ENCODE measurements around the gene PKHD1. TPM values are rescaled to one million over a fixed set of nuclear protein-coding genes. Genes with fewer than 3 reads are reported as not detected.
"Not testable (repeated sequence)": the region's sequence is repeated elsewhere in the genome, so short reads cannot be mapped to it uniquely, and the experiment has no call there.

The PKHD1 gene
- total RNA-seq, 2 experiments from 2014 or later: not detected

DNA sequence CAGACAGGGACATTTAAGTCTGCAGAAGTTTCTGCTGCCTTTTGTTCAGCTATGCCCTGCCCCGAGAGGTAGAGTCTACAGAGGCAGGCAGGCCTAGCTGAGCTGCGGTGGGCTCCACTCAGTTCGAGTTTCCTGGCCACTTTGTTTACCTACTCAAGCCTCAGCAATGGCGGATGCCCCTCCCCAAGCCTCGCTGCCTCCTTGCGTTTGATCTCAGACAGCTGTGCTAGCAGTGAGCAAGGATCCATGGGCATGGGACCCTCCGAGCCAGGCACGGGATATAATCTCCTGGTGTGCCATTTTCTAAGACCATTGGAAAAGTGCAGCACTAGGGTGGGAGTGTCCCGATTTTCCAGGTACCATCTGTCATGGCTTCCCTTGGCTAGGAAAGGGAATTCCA is 164.9 kb downstream of the PKHD1 start:
- H3K36me3 Mint-ChIP-seq, H3K27ac Mint-ChIP-seq, H3K4me1 Mint-ChIP-seq, H3K4me3 Mint-ChIP-seq, DNase-seq, H3K9me3 Mint-ChIP-seq, H3K27me3 Mint-ChIP-seq: not testable (repeated sequence)

DNA sequence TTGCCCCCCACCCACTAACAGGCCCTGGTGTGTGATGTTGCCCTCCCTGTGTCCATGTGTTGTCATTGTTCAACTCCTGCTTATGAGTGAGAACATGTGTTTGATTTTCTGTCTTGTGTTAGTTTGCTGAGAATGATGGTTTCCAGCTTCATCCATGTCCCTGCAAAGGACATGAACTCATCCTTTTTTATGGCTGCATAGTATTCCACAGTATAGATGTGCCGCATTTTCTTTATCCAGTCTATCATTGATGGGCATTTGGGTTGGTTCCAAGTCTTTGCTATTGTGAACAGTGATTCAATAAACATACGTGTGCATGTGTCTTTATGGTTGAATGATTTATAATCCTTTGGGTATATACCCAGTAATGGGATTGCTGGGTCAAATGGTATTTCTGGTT is 169.1 kb downstream of the PKHD1 start:
- DNase-seq, H3K4me3 Mint-ChIP-seq, H3K27me3 Mint-ChIP-seq, H3K27ac Mint-ChIP-seq, H3K9me3 Mint-ChIP-seq, H3K4me1 Mint-ChIP-seq, H3K36me3 Mint-ChIP-seq: not testable (repeated sequence)

DNA sequence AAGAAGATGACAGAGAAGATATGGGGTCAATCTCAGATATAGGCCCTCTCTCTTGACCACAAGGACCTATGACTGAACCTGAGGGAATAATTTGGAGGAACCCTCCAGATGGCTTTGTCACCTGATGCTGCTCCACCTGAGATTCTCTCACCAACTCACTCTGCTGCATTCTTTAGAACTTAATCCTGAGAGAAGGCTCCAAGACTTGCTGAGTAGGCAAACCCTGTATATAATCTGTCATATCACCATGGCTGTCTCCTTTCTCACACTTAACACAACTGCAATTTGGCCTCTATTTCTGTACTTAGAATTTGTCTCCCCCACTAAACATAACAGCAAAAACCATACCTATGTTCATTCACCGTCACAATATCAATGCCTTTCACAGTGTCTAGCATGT is 172.3 kb downstream of the PKHD1 start:
- no peak for DNase-seq
- peaks cover 7% of the 10 kb centered on the region for H3K27me3 Mint-ChIP-seq
- H3K36me3 Mint-ChIP-seq: no peaks in the 10 kb centered on the region
- peaks cover 5% of the 10 kb centered on the region for H3K9me3 Mint-ChIP-seq
- H3K4me1 Mint-ChIP-seq: no peaks in the 10 kb centered on the region
- no peak overlapping the region for H3K27ac Mint-ChIP-seq
- H3K4me3 Mint-ChIP-seq: no peak overlapping the region

DNA sequence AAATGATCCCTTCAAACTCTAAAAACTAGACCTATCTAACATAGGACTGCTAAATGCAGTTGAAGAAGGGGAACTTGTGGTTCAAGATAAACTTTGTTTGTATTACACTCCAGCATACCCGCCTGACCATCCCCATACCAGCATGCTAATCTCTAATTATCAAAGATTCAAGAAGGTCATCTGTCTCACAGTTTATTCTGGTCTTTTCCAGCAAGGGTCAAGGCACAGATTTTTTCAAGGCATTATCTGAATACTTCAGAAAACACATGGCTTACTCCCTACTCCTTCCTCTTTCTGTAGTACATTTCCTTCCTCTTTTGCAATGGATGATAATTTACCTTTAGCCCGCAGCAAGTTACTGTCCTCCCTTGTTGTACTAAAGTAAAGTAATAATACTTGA is 174.1 kb downstream of the PKHD1 start:
- Mint-ChIP-seq H3K4me1 (no peaks in the 10 kb centered on the region), H3K27ac (no peak overlapping the region), H3K4me3 (no peak overlapping the region), H3K9me3 (no peaks in the 10 kb centered on the region), H3K36me3 (no peaks in the 10 kb centered on the region), H3K27me3 (peaks cover 14% of the 10 kb centered on the region)
- no peak for DNase-seq

DNA sequence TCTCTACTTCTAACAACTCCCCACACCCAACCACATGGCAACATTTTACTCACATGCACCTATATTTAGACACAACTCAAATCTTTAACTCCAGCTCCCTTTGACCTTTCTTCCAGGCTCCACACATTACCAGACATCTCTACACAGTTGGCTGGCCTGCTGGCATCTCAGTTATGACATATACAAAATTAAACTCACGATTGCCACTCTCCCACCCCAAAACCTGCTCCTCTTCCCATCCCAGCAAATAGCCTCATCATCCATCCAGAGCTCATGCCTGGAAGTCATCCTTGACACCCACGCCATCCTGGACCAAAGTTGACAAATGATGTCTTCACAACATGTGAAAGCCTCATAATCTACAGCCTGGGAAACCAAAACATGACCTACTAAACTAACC is 176.6 kb downstream of the PKHD1 start:
- H3K27ac Mint-ChIP-seq: no peak overlapping the region
- H3K27me3 Mint-ChIP-seq: peaks cover 14% of the 10 kb centered on the region
- H3K4me3 Mint-ChIP-seq: no peak overlapping the region
- H3K4me1 Mint-ChIP-seq: no peaks in the 10 kb centered on the region
- H3K36me3 Mint-ChIP-seq: no peaks in the 10 kb centered on the region
- DNase-seq: no peak
- H3K9me3 Mint-ChIP-seq: no peaks in the 10 kb centered on the region

DNA sequence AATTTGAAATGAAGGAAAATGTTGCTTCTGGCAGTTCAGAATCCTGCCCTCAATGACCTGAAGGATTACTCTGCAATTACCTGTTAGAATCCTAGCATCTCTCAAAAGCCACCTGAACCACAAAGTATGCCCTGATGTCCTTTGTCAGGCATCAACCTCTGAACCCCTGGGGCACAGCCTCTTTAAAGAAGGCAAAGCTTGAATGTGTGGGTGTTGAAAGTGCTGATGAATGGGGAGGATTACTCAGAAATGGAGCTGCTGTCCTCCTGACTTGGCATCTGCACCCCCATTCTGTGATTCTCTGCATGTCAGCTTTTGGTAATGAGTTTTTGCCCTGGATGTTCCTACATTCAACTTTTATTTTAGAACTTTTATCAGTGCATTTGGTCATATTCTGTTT is 179.2 kb downstream of the PKHD1 start:
- Mint-ChIP-seq H3K36me3 (no peaks in the 10 kb centered on the region), H3K27ac (no peak overlapping the region), H3K4me3 (no peak overlapping the region), H3K27me3 (peaks cover 9% of the 10 kb centered on the region), H3K9me3 (no peaks in the 10 kb centered on the region), H3K4me1 (no peaks in the 10 kb centered on the region)
- DNase-seq: no peak

DNA sequence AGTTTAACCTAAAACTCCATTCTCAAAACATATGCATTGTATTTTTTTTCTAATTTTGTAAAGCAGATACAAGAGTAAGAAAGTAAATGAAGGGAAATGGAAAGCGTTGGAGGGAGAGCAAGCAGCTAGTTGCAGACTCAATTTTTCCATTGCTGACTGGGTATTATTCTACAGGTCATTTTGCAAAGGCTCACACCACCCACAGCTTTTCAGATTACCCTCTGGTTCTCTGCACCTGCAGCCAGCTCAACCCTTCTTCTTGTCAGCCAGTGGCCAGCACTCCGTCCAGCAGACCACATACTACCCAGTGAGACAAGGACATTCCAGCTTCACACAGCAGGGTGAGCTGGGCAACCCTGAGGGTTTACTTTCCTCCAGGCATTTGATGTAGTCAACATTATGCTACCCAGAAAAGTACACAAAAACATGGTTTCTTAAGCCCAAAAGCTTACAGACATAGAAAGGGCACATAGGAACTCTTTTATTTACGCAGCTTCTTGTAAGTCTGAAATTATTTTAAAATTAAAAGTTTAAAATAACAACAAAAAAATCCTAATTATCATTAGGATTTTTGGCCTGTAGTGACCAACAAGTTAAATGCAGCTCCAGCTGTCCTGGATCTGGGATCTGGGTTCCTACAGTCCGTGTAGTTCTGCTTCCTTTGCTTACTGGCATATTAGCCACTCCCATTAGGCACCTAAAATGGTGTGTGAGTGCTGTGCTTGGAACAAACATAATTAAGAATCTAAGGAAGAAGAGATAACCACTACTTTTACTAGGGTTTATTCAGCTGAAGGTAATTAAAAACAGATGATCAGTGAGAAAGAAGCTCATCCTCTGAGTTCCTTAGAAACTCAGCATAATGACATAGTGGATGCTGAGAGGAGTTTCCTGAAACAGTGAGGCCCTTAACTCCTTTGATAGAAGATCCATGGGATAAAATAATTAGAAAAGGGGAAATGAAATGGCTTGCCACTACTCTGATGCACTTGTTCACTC is 185.3 kb downstream of the PKHD1 start:
- Mint-ChIP-seq H3K27ac (no peak overlapping the region), H3K4me3 (no peak overlapping the region), H3K27me3 (no peaks in the 10 kb centered on the region), H3K9me3 (no peaks in the 10 kb centered on the region), H3K36me3 (no peaks in the 10 kb centered on the region), H3K4me1 (no peaks in the 10 kb centered on the region)
- DNase-seq: no peak

DNA sequence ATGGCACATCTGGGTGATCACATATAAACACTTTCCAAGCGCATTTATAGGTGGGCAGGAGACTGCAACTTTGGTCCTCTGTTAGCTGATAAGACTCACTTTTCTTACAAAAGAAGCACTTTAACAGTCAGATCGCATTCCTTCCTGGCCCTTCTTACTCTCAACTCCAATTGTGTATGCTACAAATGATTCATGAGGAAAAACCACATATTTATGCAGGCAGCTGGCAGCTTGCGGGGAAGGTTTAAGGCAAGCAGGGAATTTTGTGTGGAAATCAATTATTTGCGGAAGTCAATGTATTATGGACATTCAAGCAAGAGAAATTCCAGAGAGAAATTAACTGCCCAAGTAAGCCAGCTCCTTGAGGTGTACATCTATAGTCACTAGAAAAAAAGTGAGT is 194.0 kb downstream of the PKHD1 start:
- Mint-ChIP-seq H3K4me1 (no peaks in the 10 kb centered on the region), H3K36me3 (no peaks in the 10 kb centered on the region), H3K9me3 (no peaks in the 10 kb centered on the region), H3K27ac (no peak overlapping the region), H3K4me3 (no peak overlapping the region), H3K27me3 (no peaks in the 10 kb centered on the region)
- no peak for DNase-seq

DNA sequence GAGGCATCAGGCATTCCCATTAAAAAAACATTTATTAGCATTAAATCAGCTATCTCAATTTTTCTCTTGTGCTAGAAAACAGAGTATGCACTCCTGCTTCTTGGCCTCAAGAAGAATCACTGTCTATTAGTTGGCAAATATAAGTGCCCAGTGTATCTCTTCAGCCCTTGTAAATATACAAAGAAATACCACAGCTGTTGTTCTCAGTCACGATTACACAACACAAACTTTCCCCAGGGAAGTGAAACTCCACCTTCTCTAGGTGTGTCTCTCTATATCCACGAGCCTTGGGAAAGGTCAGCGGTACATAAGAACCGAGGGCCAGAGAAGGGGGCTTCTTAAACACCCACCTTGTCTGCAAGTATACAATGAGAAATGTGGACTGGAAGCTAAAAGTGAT is 194.7 kb downstream of the PKHD1 start:
- no peaks in the 10 kb centered on the region for H3K36me3 Mint-ChIP-seq
- H3K4me3 Mint-ChIP-seq: no peak overlapping the region
- no peaks in the 10 kb centered on the region for H3K4me1 Mint-ChIP-seq

DNA sequence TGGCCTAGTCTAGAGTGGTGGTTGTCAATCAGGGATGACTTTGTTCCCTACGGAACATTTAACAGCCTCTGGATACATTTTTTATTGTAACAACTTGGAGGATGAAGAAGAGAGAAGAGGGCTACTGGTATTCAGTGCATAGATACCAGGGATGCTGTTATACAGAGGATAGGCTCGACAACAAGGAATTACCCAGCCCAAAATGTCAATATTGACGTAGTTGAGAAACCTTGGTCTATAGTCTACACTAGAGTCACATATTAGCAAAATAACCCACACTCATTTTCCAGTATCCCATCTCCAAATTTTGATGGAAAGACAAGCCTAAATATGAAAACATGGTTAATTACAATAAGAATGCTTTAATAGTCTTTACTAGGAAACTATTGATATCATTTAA is 195.1 kb downstream of the PKHD1 start:
- no peak overlapping the region for H3K27ac Mint-ChIP-seq
- DNase-seq: no peak
- no peaks in the 10 kb centered on the region for H3K9me3 Mint-ChIP-seq
- no peak overlapping the region for H3K4me3 Mint-ChIP-seq
- no peaks in the 10 kb centered on the region for H3K36me3 Mint-ChIP-seq
- no peaks in the 10 kb centered on the region for H3K4me1 Mint-ChIP-seq
- H3K27me3 Mint-ChIP-seq: no peaks in the 10 kb centered on the region

More for the DNA sequence above, 194.7 kb downstream of the PKHD1 start:
- no peak overlapping the region for H3K27ac Mint-ChIP-seq
- no peaks in the 10 kb centered on the region for H3K9me3 Mint-ChIP-seq
- no peak for DNase-seq
- no peaks in the 10 kb centered on the region for H3K27me3 Mint-ChIP-seq

DNA sequence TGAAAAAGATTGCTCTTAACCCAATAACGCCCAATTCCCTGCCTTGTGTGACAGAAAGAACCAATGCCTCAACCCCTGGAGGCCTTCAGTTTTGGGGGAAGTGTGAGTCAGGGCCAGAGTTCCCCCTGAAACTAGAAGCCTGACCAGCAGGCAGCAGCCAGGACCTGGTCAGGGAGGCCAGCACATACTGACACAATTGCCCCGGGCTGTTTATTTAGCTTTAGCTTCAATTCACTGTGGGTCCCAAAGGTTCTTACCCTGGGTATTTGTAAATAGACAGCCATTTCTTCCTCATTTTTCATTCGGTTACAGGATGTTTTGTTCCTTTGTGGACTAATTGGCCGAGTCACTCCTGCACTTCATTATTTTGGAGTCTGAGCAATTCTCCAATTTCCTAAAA is 195.6 kb downstream of the PKHD1 start:
- no peaks in the 10 kb centered on the region for H3K9me3 Mint-ChIP-seq
- no peaks in the 10 kb centered on the region for H3K4me1 Mint-ChIP-seq
- no peak overlapping the region for H3K4me3 Mint-ChIP-seq
- no peaks in the 10 kb centered on the region for H3K36me3 Mint-ChIP-seq
- no peak for DNase-seq
- no peak overlapping the region for H3K27ac Mint-ChIP-seq
- H3K27me3 Mint-ChIP-seq: no peaks in the 10 kb centered on the region

DNA sequence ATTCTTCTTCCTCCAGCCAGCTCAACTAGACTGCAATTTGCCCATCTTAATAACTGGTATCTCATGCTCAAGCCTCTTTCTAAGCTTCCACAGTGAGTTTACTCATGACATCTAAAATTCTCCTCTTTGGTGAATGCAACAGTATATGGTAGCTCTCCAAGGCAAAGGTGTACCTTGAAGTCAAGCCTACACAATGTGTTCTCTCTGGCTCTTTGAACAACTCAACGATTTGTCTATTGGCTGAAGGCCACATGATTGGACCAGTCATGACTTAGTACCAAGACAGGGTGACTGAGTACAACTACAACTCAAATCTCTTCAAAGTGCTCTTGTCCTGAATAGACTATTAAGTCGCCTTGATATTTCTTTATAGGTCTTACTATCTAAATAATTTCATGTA is 199.6 kb downstream of the PKHD1 start:
- Mint-ChIP-seq H3K9me3 (no peaks in the 10 kb centered on the region), H3K27ac (no peak overlapping the region), H3K4me1 (no peaks in the 10 kb centered on the region), H3K36me3 (no peaks in the 10 kb centered on the region), H3K4me3 (no peak overlapping the region), H3K27me3 (no peaks in the 10 kb centered on the region)
- DNase-seq: no peak

DNA sequence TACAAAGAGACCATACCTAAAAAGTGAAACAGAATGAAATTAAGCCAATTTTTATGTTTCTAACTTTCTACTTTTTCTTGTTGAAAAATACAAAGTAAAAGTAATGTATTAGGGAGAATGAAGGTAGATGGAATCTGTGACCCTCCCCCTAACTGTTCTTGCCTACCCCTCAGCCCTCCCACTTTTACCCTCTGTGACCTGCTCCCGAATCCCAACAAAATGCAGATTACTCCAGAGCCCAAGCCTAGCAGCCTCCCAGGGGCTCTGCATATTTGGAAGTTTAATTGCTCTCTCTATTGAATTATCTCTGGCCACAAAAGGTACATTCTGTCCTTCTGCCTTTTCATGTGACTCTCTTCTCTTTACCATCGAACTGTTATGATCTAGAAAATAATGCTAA is 201.5 kb downstream of the PKHD1 start:
- H3K4me1 Mint-ChIP-seq: no peaks in the 10 kb centered on the region
- no peaks in the 10 kb centered on the region for H3K36me3 Mint-ChIP-seq
- no peak for DNase-seq
- H3K9me3 Mint-ChIP-seq: no peaks in the 10 kb centered on the region
- H3K27ac Mint-ChIP-seq: no peak overlapping the region
- no peak overlapping the region for H3K4me3 Mint-ChIP-seq
- no peaks in the 10 kb centered on the region for H3K27me3 Mint-ChIP-seq

DNA sequence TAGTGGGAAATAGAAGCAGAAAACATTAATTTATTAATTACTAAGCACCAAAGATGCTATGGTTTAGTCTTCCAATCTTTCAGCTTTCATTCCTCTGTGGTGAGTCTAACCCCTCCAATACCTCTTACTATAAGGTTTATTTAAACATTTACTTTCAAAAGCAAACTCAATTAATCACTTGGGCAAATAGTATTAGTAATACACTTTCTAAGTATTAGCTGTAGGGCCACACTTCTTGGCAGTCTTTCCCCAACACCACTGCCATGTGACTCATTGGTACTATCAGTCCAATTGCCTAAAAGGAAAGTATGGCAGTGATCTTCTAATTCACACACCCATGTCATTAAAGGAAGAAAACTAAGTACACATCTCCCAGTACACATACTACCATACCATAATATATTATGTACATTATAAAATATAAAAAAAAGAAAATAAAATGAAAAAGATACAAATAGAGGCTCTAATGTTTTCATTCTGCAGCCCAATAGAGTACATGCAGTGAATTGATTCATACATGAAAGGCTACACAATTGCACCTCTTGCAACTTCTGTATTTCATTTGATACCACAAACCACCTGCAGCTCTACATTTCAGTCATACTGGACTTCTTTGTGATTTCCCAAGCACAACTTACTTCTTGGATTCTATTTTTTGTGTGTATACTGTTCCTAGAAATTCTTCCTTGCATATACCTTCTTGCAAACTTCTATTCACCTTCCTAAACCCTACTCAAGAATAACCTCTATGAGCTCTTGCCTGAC is 218.6 kb downstream of the PKHD1 start:
- Mint-ChIP-seq H3K27me3 (peaks cover 5% of the 10 kb centered on the region), H3K9me3 (no peaks in the 10 kb centered on the region), H3K4me3 (no peak overlapping the region), H3K27ac (no peak overlapping the region), H3K36me3 (no peaks in the 10 kb centered on the region), H3K4me1 (no peaks in the 10 kb centered on the region)
- no peak for DNase-seq

DNA sequence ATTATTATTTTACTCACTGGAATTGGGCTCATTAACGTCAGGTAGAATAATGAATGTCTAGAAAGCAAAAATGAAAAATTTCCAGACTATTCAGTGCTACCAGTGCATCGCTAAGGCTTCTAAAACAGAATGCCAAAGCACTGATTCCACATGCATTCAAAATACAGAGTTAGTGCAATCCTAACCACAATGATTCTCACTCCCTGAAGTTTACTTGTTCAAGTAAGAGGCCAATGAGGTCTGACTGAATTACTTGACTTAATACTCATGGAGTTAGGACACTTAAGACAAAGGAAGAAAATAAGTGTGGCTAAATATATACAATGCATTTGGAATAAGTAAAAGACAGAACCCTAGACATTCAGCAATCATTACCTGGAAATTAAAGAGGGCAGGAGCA is 220.5 kb downstream of the PKHD1 start:
- Mint-ChIP-seq H3K36me3 (no peaks in the 10 kb centered on the region), H3K9me3 (no peaks in the 10 kb centered on the region), H3K27me3 (peaks cover 5% of the 10 kb centered on the region), H3K4me1 (no peaks in the 10 kb centered on the region), H3K27ac (no peak overlapping the region), H3K4me3 (no peak overlapping the region)
- no peak for DNase-seq

DNA sequence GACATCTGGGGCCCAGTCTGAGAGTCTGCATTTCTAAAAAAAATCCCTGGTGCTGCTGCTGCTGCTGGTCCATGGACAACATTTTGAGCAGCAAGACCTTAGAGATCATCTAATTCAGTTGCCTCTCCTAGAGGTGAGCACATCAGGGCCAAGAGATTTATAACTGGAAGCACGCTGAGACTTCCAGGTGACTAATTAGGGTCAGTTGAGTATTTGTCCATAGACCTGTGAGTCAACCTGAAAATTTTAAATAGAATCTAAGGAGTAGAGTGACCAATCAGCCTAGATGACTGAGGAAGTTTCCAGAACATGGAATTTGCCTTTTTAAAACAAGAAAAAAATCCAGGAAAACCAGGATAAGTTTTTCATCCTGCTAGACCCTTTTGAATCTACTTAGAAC is 221.4 kb downstream of the PKHD1 start:
- DNase-seq: no peak
- H3K4me1 Mint-ChIP-seq: no peaks in the 10 kb centered on the region

More for the DNA sequence above, 221.4 kb downstream of the PKHD1 start:
- Mint-ChIP-seq H3K4me3 (no peak overlapping the region), H3K27ac (no peak overlapping the region), H3K27me3 (peaks cover 5% of the 10 kb centered on the region), H3K9me3 (no peaks in the 10 kb centered on the region), H3K36me3 (no peaks in the 10 kb centered on the region)

Measured in activated naive CD8-positive, alpha-beta T cell treated with anti-CD3 and anti-CD28 coated beads for 36 hours (primary cell).